Stimulated activated CD4-positive, alpha-beta T cell treated with anti-CD3 and anti-CD28 coated beads, Interleukin-12 subunit alpha, Interleukin-12 subunit beta, amount 100 ng/mL, for 24 hours (primary cell): ENCODE data around the gene SUCNR1.
"Not testable (repeated sequence)": the region's sequence is repeated elsewhere in the genome, so short reads cannot be mapped to it uniquely, and the experiment has no call there.

Experiments
- DNase-seq, 2 experiments: peaks; one replicate each; pipeline ENCODE4 v3.0.0-alpha.2; 2020; ENCODE audit warnings: low read depth in 2 of 2

The SUCNR1 gene

DNA sequence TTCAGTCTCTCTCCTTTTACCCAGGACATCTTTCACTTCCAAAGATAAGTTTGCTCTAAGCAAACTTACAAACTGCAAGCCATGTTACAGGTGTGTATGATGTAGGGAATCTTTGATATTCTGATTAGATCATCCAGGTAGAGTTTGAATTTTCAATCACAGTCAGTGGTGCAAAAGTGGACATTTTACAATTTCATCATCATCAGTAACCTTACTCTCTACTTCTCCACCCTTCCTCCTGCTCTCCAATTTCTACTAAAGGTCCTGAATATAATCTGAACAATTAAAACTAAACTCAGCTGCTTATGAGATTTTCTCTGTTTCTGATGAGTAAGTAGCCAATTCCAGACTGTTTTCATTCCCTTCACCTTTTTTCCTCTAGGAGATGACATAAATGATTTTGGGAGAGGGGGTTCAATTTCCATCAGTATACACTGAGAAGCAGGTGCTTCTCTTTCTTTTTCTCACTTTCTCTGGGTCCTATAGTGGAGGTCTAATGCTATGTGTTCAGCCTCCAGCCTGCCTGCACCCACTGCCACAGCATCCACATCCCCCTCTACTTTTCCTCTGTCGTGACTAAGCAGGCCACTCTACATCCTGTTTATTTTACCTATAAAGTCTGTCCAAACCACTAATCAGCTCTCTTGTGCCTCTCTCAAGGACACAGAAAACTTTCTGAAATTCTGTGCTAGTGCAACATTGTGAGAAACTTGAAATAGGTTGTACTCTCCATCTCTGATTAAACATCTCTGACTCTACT lies 27.6 kb downstream of the SUCNR1 start:
- no peak for DNase-seq

GRCh38 chr3:151901644-151902285 lies 28.3 kb downstream of the SUCNR1 start:
- no peak for DNase-seq

DNA sequence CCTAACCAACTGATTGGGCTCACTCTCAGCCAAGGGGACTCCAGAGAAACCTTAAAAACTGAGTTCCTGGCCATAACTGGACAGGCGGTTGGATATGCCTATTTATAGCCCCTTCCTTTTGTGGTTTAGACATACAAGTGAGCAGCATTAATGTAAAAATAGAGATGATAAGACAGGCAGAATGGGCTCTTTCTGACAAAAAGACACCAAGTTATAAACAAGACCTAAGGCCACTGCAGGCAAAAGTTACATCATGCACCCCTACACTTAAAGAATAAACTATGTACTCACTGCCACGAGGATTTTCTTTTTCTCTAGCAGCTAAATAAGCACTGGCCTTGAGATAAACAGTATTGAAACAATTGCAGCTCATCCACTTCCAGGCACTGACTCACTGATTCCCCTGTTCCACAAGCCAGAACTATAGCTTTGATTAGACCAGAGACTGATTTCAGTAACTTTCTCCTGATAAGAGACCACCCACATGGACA lies 30.1 kb downstream of the SUCNR1 start:
- DNase-seq, result no peak

DNA sequence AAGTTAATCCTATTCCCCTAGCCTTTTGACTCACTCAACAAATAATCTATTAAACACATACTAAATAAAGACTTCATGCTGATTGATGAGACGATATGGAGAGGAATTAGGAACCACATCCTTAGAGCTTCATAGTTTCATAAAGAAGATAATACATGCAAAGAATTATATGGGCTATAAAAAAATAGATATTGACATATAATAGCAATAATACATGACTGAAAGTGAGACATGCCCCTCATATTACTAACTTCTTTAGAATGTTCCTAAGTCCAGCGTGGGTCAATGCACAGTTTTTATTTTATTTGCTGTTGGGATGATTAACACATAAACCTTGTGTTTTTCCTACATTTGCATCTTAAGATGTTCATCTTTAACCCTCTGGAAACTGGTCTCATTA lies 32.2 kb downstream of the SUCNR1 start:
- no peak for DNase-seq

DNA sequence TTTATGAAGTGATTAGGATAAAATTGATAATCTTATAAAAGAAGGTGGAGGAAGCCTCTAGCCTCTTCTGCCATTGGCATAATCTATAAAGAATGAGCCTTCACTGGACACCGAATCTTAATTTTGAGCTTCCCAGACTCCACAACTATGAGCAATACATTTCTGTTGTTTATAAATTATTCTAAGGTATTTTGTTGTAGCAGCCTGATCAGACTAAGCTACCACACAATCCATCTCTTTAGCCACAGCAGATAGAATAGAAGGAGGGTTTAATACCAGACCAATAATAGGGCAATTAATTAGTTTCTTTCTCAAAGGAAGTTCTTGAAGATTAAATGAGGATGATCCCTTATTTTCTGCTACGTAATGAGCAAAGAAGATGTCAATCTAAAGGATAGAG lies 33.3 kb downstream of the SUCNR1 start:
- no peak for DNase-seq

DNA sequence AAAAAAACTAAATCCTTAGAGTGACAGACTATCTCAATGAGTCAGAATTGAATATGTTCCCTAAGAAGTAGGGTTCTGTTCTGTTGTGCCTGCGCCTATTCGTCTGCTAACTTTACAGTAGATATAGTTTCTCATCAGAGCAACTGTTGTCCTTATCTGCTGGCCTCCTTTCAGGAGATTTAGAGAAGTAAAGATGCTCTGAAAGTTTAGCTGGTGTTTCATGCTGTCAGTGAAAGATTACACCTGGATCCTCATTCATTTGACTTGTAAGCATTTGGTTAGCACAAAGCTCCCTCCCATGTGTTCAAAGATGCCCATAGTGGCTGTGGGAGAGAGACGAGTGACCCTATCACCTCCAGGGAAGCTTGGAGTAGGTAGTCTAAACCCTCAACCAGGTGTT lies 35.0 kb downstream of the SUCNR1 start:
- no peak for DNase-seq

- no peak for DNase-seq
Observed at GRCh38 chr3:151909681-151910405, 36.4 kb downstream of the SUCNR1 start.

DNA sequence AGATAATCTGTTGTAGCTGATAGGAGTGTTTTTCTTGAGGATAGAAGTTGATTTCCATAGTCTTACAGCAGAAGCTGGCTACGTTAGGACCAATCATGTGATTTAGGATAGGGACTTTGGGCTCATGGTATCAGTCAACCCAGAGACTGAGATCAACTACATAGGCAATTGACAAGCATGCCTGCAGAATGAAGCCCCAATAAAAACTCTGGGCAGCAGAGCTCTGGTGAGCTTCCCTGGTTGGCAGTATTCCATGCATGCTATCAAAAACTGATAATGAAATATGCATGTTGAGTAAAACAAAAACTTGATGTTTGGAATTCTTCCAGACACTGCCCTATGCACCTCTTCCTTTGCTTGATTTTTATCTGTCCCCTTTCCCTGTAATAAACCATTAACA lies 38.0 kb downstream of the SUCNR1 start:
- no peak for DNase-seq

GRCh38 chr3:151912028-151912427 lies 38.6 kb downstream of the SUCNR1 start:
- DNase-seq, result no peak

DNA sequence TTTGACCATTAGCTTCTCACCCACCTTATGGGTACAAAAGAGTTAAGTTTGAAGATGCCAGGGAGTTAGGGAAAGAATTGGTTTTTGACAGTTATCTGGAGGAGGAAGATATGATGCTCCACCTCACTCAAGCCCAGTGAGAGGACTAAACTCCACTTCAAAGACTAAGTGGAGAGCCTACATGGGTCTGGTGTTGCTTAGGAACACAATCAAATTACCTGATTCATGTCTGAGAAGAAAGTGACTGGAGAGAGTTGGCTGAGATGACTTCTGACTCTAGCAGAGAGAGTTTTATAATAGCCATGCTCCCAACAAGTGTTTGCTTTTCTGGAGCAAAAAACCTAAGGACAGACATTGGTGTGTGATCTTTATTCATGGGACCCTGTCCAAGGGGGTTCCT lies 43.3 kb downstream of the SUCNR1 start:
- DNase-seq, result no peak

GRCh38 chr3:151918253-151919029 lies 45.0 kb downstream of the SUCNR1 start:
- DNase-seq, result no peak

GRCh38 chr3:151919030-151919328 lies 45.5 kb downstream of the SUCNR1 start:
- DNase-seq, result no peak

DNA sequence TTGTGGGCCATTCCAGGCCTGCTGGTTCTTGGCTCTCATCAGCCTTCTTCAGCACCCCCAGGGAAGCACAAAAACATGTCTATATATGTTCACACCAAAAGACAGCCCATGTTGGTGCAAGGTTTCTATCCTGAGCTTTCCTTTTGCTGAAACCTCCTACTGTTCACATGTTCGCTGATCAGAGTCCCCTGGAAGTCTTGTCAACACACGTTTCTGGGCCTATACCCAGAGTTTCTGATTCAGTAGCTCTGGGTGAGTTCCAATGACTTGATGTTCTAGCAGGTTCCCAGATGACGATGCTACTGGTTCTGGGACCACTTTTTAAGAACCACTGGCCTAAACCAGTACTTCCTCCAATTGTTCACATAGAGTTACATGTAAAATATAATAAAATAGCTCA lies 46.0 kb downstream of the SUCNR1 start:
- no peak for DNase-seq

GRCh38 chr3:151923901-151924300 lies 50.5 kb downstream of the SUCNR1 start:
- DNase-seq, result no peak

- no peak for DNase-seq
Observed at GRCh38 chr3:151924753-151925152, 51.3 kb downstream of the SUCNR1 start.

DNA sequence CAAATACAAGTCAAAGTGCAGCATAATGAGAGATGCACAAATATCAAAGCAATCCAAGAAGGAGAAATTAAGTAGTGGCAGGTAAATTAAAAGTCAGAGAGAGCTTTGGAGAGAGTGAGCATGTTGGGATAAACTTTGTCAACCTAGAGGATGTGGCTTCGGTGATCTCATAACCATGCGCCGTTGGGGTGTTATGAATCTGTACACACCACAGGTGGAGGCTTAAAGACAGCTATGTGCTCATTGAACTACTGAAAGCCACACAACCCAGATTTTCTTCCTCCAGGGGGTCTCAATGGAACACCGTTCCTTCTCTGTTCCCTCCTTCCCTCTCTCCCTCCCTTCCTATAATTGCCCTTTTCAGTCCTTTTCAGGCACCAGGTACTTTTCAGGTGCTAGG lies 52.0 kb downstream of the SUCNR1 start:
- DNase-seq, result no peak

DNA sequence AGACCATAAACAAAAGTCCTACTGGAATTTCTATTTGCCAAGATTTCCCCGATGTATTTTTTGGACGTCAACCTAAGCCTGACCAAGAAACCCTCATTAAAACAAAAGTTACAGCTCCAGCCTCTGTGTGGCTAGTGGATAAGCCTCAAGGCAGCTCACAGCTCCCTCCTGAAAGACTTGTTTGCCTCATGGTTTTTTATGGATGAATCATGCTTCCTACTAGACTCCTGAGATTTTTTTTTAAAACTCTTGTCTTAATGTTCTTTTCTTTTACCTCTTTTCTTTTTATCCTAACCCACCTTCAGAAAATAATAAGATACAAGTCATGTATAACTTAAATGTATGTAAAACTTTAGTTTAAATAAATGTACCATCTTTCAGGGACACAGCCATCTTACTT lies 52.4 kb downstream of the SUCNR1 start:
- DNase-seq, result no peak

GRCh38 chr3:151926956-151927355 lies 53.5 kb downstream of the SUCNR1 start:
- no peak for DNase-seq

DNA sequence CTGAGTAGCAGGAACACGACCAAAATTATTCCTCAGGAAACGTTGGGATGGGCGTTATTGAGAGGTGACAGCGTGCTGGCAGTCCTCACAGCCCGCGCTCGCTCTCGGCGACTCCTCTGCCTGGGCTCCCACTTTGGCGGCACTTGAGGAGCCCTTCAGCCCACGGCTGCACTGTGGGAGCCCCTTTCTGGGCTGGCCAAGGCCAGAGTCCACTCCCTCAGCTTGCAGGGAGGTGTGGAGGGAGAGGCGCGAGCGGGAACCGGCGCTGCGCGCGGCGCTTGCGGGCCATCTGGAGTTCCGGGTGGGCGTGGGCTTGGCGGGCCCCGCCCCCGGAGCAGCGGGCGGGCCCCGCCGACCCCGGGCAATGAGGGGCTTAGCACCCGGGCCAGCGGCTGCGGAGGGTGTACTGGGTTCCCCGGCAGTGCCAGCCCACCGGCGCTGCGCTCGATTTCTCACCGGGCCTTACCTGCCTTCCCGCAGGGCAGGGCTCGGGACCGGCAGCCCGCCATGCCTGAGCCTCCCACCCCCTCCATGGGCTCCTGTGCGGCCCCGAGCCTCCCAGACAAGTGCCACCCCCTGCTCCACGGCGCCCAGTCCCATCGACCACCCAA lies 54.6 kb downstream of the SUCNR1 start:
- not testable (repeated sequence) for DNase-seq

GRCh38 chr3:151931171-151931570 lies 57.7 kb downstream of the SUCNR1 start:
- DNase-seq, result no peak

GRCh38 chr3:151933234-151933853 lies 59.9 kb downstream of the SUCNR1 start:
- DNase-seq, result no peak
